SH-SY5Y (cell line): ENCODE results near the gene VPS41.

Source experiments
- GATA2 ChIP-seq: IDR thresholded peaks from 2 replicates; pipeline ENCODE4 v1.6.1; 2011; ENCODE audit warnings: mild to moderate bottlenecking, low read depth, low read length
- GATA3 ChIP-seq: IDR thresholded peaks from 2 replicates; pipeline ENCODE4 v1.6.1; 2011; ENCODE audit warnings: low read depth, mild to moderate bottlenecking, low read length, moderate library complexity

DNA sequence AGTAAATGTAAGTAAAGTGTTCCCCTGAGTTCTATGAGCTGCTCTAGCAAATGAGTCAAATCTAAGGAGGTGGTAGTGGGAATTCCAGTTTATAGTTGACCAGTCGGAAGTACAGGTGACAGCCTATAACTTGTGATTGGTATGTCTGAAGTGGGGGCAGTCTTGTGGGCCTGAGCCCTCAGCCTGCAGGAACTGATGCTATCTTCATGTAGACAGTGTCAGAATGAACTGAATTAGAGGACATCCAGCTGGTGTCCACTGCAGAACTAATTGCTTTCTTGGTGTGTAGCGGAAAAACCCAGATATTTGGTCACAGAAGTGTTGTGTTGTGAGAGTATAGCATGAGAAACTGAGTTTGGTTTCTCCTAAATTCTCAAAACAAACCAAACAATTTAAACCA is 150.0 kb downstream of the VPS41 start:
- TF ChIP-seq GATA2, result no peak
- TF ChIP-seq GATA3, result no peak
